GM12864 (cell line): ENCODE results near the gene CHID1.

Experiments used
- DNase-seq: peaks from one replicate; pipeline ENCODE4 v3.0.0-alpha.2; 2011; ENCODE audit warnings: low read depth
- H3K4me3 ChIP-seq: 2 replicates; pipeline ENCODE4 v1.5.1; 2011; ENCODE audit warnings: mild to moderate bottlenecking, low read depth, low read length, control low read depth
- TF ChIP-seq, protein P1 (sequence below): IDR thresholded peaks from 2 replicates; pipeline ENCODE4 v1.5.1; 2011; ENCODE audit warnings: low read depth, mild to moderate bottlenecking, moderate library complexity, low read length, control low read depth, inconsistent platforms; ENCODE audit errors: missing control alignments

Gene CHID1

DNA sequence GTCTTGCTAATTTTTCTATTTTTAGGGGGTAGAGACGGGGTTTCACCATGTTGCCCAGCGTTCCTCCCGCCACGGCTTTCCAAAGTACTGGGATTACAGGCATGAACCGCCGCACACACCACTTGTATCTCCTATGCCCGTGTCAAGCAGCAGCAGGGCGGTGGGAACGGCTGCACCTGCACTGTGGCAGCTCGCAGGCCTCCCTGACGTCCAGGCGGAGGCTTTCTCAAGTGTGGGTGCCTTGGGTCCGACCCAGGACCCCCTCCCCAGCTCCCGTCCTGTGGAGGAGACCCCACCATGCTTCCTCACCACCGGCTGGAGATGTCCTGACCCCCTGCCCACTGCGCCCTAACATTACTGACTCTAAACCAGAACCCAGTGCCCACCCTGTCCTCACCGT, 42.2 kb downstream of the CHID1 start:
- TF ChIP-seq, protein P1, sequence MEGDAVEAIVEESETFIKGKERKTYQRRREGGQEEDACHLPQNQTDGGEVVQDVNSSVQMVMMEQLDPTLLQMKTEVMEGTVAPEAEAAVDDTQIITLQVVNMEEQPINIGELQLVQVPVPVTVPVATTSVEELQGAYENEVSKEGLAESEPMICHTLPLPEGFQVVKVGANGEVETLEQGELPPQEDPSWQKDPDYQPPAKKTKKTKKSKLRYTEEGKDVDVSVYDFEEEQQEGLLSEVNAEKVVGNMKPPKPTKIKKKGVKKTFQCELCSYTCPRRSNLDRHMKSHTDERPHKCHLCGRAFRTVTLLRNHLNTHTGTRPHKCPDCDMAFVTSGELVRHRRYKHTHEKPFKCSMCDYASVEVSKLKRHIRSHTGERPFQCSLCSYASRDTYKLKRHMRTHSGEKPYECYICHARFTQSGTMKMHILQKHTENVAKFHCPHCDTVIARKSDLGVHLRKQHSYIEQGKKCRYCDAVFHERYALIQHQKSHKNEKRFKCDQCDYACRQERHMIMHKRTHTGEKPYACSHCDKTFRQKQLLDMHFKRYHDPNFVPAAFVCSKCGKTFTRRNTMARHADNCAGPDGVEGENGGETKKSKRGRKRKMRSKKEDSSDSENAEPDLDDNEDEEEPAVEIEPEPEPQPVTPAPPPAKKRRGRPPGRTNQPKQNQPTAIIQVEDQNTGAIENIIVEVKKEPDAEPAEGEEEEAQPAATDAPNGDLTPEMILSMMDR, result no peak
- no peak for DNase-seq

DNA sequence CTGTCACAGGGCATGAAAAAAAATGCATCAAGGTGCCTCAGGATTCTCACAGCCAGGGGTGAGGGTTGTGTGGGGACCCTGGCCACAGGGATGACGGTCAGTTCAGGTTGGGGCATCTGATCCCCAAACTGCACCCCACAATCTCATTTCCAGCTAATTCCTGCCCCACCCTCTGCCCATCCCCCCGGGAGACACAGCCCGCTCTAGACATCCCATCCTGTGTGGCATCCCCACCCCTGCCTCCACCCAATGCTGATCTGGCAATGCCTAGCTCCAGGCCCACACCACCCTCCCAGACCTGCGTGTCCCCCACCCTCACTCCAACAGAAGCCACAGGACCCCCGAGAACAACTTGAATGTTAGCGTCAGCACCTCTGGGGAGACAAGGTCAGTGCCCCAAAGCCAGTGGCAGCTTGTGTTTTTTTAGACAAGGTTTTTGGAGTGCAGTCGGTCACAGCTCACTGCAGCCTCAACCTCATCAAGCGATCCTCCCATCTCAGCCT, 42.7 kb downstream of the CHID1 start:
- no peak for DNase-seq
- TF ChIP-seq, protein P1, result no peak
- no peak overlapping the region for H3K4me3 ChIP-seq

More for the DNA sequence above, 42.2 kb downstream of the CHID1 start:
- H3K4me3 ChIP-seq, result no peak overlapping the region

DNA sequence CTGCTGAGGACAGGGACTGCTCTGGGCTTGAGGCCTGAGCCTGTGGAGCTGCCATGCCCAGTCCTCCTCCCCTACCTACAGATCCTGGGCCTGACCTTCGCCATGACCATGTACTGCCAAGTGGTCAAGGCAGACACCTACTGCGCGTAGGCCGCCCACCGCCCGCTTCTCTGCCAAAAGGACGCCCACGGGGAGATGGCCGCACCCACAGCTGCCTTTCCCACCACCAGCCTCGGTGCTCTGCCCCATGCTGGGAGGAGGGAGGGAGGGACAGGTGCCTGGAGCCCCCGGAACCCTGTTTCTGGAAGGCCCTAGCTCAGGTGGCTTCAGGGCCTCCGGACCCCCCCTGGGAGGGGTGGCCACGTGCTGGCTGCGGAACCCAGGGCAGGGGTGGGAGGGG, 44.1 kb downstream of the CHID1 start:
- TF ChIP-seq, protein P1, result no peak
- DNase-seq, result no peak
- no peak overlapping the region for H3K4me3 ChIP-seq

DNA sequence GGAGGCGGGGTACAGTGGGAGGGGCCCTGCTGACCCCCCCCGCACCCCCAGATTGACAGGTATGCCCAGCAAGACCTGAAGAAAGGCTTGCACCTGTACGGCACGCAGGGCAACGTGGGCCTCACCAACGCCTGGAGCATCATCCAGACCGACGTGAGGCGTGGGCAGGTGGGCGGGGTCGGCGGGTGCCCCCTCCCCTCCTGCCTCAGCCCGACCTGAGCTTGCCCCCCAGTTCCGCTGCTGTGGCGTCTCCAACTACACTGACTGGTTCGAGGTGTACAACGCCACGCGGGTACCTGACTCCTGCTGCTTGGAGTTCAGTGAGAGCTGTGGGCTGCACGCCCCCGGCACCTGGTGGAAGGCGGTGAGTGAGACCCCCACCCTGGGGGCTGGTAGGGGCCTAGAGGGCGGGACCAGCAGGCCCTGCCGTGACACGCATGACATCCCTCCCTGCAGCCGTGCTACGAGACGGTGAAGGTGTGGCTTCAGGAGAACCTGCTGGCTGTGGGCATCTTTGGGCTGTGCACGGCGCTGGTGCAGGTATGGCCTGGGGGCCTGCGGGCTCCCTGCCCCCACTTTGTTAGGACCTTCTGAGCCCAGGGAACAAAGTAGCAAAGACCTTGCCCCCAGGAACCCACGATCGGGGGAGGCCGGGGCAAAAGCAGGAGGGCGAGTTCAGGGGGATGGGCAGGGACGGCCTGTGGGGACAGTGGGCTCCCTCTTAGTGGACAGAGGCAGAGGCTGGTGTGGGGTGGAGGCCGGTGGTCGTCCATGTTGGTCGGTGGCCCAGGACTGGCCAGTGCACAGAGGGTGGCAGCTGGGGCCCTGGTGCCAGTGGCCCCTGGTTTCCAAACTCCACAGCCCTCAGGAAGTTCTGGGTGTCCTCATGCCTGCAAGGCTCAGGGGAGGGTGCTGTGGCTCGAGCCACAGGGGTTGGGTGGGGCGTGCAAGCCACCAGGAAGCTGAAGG, 44.9 kb downstream of the CHID1 start:
- H3K4me3 ChIP-seq, result no peak overlapping the region
- no peak for DNase-seq
- TF ChIP-seq, protein P1, result no peak

DNA sequence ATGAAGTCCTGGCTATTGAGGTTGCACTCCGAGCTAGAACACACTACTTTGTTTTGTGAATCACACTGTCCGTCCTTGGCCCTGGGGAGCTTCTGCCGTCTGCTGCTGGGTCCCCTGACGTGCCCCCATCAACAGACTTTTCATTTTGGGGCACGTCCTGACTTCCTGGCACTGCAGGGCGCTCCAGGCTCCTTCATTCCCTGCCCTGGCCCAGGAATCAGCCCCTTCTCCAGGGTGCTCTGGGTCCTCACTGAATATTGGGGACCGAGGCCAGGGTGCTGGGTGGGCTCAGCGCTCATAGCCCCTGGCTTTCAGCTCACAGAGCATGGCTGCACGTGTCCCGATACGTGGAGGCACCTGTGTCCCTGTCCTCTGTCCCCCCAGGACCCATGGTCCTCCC, 45.7 kb downstream of the CHID1 start:
- no peak overlapping the region for H3K4me3 ChIP-seq
- no peak for DNase-seq
- TF ChIP-seq, protein P1, result no peak

DNA sequence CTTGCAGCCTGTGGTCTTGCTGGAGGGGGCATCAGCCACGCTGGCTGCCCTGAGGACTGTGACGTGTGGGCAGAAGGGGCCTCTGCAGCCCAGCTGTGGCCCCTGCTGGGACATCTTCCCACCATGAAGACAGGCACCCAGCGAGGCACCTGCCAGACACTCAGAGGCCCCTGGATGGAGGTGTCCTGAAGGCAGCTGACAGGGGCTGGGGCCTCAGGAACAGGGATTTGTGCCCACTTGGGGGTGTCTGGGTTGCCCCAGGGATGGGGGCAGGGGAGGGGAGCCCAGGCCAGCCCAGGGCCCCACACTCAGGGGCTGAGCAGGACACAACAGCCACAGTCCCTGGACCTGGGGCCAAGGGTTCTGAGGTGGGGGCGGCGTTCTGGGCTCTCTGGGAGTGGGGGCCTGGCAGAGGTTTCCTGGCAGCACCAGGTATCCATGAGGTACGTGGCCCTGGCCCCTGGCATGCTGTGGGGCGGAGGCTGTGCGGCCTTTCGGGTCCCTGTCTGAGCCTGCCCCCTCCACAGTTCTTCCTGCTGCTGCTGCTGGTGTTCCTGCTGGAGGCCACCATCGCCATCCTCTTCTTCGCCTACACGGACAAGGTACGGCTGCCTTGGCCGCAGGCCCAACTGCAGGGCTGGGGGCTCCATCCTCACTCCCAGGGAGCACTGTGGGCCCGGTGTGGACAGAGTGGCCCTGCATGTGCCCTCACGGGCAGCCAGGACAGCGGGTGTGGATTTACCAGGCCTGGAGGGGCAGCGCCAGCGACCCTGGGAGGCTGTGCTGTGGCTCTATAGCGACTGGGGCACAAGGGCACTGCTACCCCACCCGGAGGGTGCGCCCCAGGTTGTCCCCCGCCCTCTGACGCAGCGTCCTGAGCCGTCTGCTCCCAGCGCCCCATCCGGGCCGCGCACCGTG, 46.4 kb downstream of the CHID1 start:
- no peak for DNase-seq
- TF ChIP-seq, protein P1, result no peak
- H3K4me3 ChIP-seq, result no peak overlapping the region
